Parathyroid adenoma (tissue), 2 donors: ENCODE measurements around the gene PBLD.
A peak's percentile ranks its signal among the peaks of the same experiment; 100 is the strongest.

ENCODE experiments used
- H2AFZ ChIP-seq: fragments of 300-600 bp; sonication (generic); one replicate; pipeline ENCODE4 v1.7.0; 2017; ENCODE audit warnings: antibody characterized with exemption, mild to moderate bottlenecking
- H3K27ac ChIP-seq: fragments of 300-600 bp; sonication (generic); one replicate; pipeline ENCODE4 v1.7.0; 2017
- H3K27me3 ChIP-seq: fragments of 300-600 bp; sonication (generic); one replicate; pipeline ENCODE4 v1.7.0; 2017; ENCODE audit warnings: low read length; ENCODE audit not compliant: control insufficient read depth, insufficient read depth
- H3K36me3 ChIP-seq: fragments of 300-600 bp; sonication (generic); one replicate; pipeline ENCODE4 v1.7.0; 2017; ENCODE audit warnings: low read length; ENCODE audit not compliant: control insufficient read depth, insufficient read depth
- H3K4me1 ChIP-seq: fragments of 300-600 bp; sonication (generic); one replicate; pipeline ENCODE4 v1.7.0; 2017; ENCODE audit warnings: control low read depth
- H3K4me2 ChIP-seq: fragments of 300-600 bp; sonication (generic); one replicate; pipeline ENCODE4 v1.7.0; 2017; ENCODE audit warnings: low read length
- H3K4me3 ChIP-seq: fragments of 300-600 bp; sonication (generic); one replicate; pipeline ENCODE4 v1.7.0; 2017; ENCODE audit warnings: low read depth, low read length
- H3K79me2 ChIP-seq: fragments of 300-600 bp; sonication (generic); one replicate; pipeline ENCODE4 v1.7.0; 2017; ENCODE audit warnings: control low read depth
- H3K9ac ChIP-seq: fragments of 300-600 bp; sonication (generic); one replicate; pipeline ENCODE4 v1.7.0; 2017; ENCODE audit warnings: mild to moderate bottlenecking
- H3K9me3 ChIP-seq: fragments of 300-600 bp; sonication (generic); one replicate; pipeline ENCODE4 v1.7.0; 2017; ENCODE audit warnings: low read length; ENCODE audit not compliant: control insufficient read depth
- CTCF ChIP-seq: fragments of 300-600 bp; sonication (generic); IDR thresholded peaks from one replicate; pipeline ENCODE4 v1.7.0; 2017; ENCODE audit warnings: antibody characterized with exemption, mild to moderate bottlenecking
- donor health status: primary hyperparathyroidism.

The PBLD gene

DNA sequence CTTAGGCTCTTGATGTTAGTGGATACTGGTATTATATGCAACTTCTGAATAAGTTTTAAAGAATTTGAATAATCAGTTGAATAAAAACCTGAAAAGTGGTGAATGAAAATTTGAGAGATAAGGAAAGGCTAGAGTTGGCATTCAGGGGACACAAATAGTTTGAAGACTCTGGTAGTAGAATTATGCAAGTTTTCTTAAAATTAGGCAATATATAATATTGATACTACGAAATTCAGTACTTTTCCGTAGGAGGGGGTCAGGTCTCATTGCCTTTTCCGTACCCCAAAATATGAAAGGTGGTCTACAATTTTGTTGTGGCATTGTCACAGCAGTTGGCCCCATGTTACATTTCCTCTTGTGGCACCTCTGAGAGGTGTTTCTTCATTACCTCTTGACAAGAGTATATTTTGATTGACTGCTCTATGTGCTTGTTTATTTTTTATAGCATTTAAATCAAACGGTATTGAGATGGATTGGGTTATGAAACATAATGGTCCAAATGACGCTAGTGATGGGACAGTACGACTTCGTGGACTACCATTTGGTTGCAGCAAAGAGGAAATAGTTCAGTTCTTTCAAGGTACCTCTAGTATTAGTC lies 4.1 kb upstream of the PBLD start:
- H3K4me1 ChIP-seq = peaks cover 4% of the 10 kb centered on the region

DNA sequence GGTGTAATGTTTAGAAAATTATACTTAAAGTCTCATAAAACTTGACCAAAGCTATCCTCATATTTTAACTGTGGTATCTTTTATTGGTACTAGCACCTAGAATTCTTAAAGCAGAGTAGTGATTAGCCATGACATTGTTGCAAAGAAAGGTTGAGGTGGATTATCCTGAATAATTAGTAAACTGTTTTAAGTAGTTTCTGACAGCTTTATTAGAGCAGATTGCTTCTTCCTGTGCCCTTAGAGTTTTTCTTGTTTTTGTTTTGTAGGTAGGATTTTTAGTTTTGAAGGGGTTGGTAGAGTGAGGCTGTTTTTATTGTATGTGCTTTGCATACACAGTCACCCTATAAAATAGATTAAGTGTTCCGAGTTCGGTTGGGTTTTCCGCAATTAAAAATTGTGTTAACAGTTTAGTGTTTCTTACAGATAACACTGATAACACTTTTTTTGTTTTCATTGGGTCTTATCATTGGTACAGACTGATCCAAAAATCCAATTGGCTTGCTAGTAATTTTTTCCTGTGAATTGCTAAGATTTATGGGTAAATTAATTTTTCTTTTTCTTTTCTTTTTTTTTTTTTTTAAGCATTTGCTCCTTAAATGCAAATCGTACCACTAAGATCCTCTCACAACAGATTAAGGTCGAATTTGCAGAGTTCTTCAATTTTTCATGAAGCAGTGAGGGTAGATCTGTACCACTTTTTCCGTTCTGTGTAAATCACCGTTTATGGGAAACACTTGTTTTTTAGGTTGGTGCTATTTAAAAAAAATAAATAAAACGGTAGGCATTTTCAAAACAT lies 2.1 kb upstream of the PBLD start:
- Histone ChIP-seq H3K79me2 (peaks cover 50% of the 10 kb centered on the region), H3K27ac (no peak overlapping the region), H3K9ac (no peak overlapping the region), H3K4me2 (peak overlapping the region; percentile 63), H3K4me3 (peak overlapping the region; percentile 72), H3K9me3 (no peaks in the 10 kb centered on the region), H2AFZ (no peak overlapping the region), H3K36me3 (no peaks in the 10 kb centered on the region), H3K27me3 (no peaks in the 10 kb centered on the region), H3K4me1 (peaks cover 4% of the 10 kb centered on the region)
- no peak for TF ChIP-seq CTCF

More for the DNA sequence above, 4.1 kb upstream of the PBLD start:
- no peak for TF ChIP-seq CTCF
- H2AFZ ChIP-seq = no peak overlapping the region
- H3K27ac ChIP-seq = no peak overlapping the region
- peaks cover 53% of the 10 kb centered on the region for H3K79me2 ChIP-seq
- peak overlapping the region; percentile 44 for H3K4me2 ChIP-seq
- no peak overlapping the region for H3K9ac ChIP-seq
- H3K36me3 ChIP-seq = no peaks in the 10 kb centered on the region
- H3K4me3 ChIP-seq = peak overlapping the region; percentile 30
- H3K9me3 ChIP-seq = no peaks in the 10 kb centered on the region
- H3K27me3 ChIP-seq = no peaks in the 10 kb centered on the region

DNA sequence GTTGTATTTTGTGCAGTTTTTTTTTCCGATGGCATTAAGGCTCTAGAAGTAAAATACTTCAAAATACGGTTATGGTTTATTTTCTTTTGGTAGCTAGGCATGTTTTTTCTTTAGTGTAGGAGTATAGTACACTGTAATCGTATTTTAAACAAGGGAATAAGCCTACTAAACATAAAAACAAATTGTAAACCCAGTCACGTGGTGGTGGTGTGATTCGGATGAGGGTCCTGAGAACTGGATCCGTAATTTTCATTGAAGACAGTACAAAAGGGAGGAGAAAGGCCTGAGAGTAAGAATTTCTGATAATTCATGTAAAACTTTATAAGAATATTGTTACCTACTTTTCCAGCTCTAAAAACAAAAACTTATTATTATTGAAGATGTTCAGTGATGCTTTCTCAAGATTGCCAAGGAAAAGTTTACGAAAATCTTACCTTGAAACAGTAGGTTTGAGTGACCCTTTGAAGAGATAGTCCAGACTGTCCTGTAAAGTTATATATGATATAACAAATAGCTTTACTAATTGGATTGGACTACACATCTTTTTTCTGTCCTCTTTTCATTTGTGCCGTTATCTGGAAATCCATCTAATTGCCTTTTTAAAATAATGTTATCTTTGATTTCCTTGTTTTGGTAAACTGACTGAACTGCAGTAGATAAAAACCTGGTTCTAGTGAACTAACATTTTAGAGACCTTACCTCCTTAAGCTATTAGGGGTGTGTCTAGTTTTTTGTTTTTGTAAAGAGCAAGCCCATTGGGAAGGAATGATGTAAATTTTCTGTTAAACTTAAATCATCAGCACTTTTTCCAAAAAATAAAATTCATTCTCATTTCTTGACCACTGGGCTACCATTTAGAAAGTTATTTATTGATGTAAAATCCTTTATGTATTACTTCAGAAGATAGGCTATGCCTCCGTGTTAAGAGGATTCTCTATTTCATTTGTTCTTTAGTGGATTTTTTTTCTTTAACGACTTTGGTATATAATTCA lies 1.0 kb upstream of the PBLD start:
- TF ChIP-seq CTCF = no peak
- Histone ChIP-seq H3K79me2 (peaks cover 43% of the 10 kb centered on the region), H2AFZ (no peak overlapping the region), H3K4me3 (peak overlapping the region; percentile 72), H3K4me2 (peak overlapping the region; percentile 63), H3K9me3 (no peaks in the 10 kb centered on the region), H3K27ac (peak overlapping the region; percentile 98), H3K27me3 (no peaks in the 10 kb centered on the region), H3K9ac (no peak overlapping the region), H3K4me1 (peaks cover 4% of the 10 kb centered on the region), H3K36me3 (no peaks in the 10 kb centered on the region)

DNA sequence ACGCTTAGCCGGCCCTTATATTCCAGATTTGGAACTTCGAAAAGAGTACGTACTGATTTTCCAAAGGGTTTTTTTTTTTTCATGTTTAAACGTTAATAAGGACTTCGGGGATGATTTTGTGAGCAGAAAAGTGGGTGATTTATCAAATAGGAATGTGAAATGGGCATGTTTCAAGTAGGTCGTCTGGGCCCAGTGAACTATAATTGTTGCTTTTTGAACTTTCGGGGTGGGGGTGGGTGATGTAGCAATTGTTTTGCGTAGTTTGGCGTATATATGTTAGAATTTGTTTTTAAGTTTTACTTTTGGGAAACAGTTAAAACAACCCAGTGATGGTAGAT lies 299 bp upstream of the PBLD start:
- peak overlapping the region; percentile 63 for H3K4me2 ChIP-seq
- H3K36me3 ChIP-seq = no peaks in the 10 kb centered on the region
- H3K79me2 ChIP-seq = peaks cover 39% of the 10 kb centered on the region
- no peaks in the 10 kb centered on the region for H3K9me3 ChIP-seq
- H3K4me1 ChIP-seq = peaks cover 8% of the 10 kb centered on the region
- TF ChIP-seq CTCF = no peak
- H3K4me3 ChIP-seq = peak overlapping the region; percentile 72
- peak overlapping the region; percentile 92 for H2AFZ ChIP-seq
- no peaks in the 10 kb centered on the region for H3K27me3 ChIP-seq
- H3K9ac ChIP-seq = peak overlapping the region; percentile 98
- peak overlapping the region; percentile 98 for H3K27ac ChIP-seq
